Stimulated activated CD4-positive, alpha-beta T cell treated with anti-CD3 and anti-CD28 coated beads, Interleukin-4, amount 100 ng/mL, for 4 hours (primary cell): Measurements from ENCODE around the gene NEIL1.

Experiments
- DNase-seq, 2 experiments: peaks; one replicate each; pipeline ENCODE4 v3.0.0-alpha.2; 2020

Gene NEIL1

DNA sequence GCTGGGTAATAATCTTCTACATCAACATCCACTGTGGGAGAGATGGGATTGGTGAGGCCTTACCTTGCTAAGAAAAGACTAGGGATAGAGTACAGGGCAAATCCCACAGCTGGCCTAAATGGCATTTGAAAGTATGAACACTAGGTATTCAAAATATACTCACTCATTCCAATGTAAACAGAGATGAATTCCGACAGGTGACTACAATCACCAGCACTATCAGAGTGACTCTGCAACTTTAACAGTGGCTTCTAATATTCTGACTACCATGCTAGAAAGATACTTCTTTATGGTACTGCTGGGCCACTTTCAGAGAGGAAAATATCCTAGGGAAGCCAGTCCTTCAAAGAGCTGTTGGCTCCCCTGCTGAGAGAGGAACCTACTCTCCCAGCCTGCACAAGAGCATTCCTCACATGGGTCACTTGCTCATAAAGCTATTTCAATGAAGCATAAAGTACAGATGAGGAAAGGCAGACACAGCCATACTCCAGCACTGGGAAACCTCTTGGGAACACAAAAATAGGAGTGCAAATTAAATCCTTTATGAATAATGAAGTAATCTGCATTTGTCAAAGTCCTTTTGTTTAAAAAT, 43.0 kb downstream of the NEIL1 start:
- DNase-seq: no peak

DNA sequence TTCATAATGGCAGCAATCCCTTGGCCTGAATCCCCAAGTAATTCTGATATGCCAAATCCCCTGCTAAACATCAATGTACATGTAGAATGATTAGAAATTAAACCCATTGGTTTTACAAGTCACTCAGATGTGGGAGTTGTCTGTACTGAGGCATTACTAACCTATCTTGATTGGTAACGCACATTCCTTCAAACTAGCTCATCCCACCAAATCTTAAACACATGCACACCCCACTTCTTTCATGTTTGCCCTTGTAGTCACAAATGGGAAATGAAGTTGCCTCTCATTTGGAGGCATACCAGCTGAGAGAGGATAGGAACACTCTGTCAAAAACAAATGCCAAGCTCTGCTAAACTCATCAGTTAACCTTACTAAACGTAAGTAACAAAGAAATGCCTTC, 50.7 kb downstream of the NEIL1 start:
- no peak for DNase-seq

- no peak for DNase-seq
Observed at GRCh38 chr15:75403892-75404291, 57.1 kb downstream of the NEIL1 start.
